Adipocyte (in vitro differentiated cells): ENCODE measurements around the gene MAGEA11.
"Not testable (repeated sequence)": the region's sequence is repeated elsewhere in the genome, so short reads cannot be mapped to it uniquely, and the experiment has no call there.

ENCODE experiments used
- DNase-seq: peaks from one replicate; pipeline ENCODE4 v3.0.0-alpha.2; 2015; ENCODE audit warnings: low read depth
- H3K27me3 ChIP-seq: replicated peaks from 2 replicates; pipeline ENCODE4 v1.7.0; 2013; ENCODE audit warnings: mild to moderate bottlenecking, low read length, moderate library complexity; ENCODE audit not compliant: control insufficient read depth, insufficient read depth
- H3K36me3 ChIP-seq: 2 replicates; pipeline ENCODE4 v1.7.0; 2013; ENCODE audit warnings: low read length, mild to moderate bottlenecking, moderate library complexity; ENCODE audit not compliant: control insufficient read depth, insufficient read depth, severe bottlenecking
- H3K4me1 ChIP-seq: 2 replicates; pipeline ENCODE4 v1.7.0; 2013; ENCODE audit warnings: mild to moderate bottlenecking, low read length, moderate library complexity; ENCODE audit not compliant: control insufficient read depth, insufficient read depth
- H3K4me3 ChIP-seq: 2 replicates; pipeline ENCODE4 v1.7.0; 2013; ENCODE audit warnings: mild to moderate bottlenecking, low read length, moderate library complexity
- H3K9ac ChIP-seq: 2 replicates; pipeline ENCODE4 v1.7.0; 2013; ENCODE audit warnings: mild to moderate bottlenecking, low read length, moderate library complexity
- H3K9me3 ChIP-seq: 2 replicates; pipeline ENCODE4 v1.7.0; 2013; ENCODE audit warnings: mild to moderate bottlenecking, low read length, moderate library complexity; ENCODE audit not compliant: control insufficient read depth

MAGEA11 gene

GRCh38 chrX:149691794-149692193 lies 20.1 kb upstream of the MAGEA11 start:
- Histone ChIP-seq H3K4me3 (no peak overlapping the region), H3K4me1 (no peaks in the 10 kb centered on the region), H3K9me3 (peaks cover 10% of the 10 kb centered on the region), H3K27me3 (peaks cover 22% of the 10 kb centered on the region), H3K9ac (no peak overlapping the region), H3K36me3 (no peaks in the 10 kb centered on the region)
- DNase-seq, result no peak

GRCh38 chrX:149692686-149693272 lies 19.1 kb upstream of the MAGEA11 start:
- H3K36me3 ChIP-seq, DNase-seq, H3K4me1 ChIP-seq, H3K4me3 ChIP-seq, H3K9ac ChIP-seq: not testable (repeated sequence)
- peaks cover 14% of the 10 kb centered on the region for H3K27me3 ChIP-seq
- H3K9me3 ChIP-seq, result peaks cover 10% of the 10 kb centered on the region

GRCh38 chrX:149699761-149700160 lies 12.1 kb upstream of the MAGEA11 start:
- Histone ChIP-seq H3K36me3 (no peaks in the 10 kb centered on the region), H3K9ac (no peak overlapping the region), H3K4me1 (no peaks in the 10 kb centered on the region), H3K9me3 (peaks cover 12% of the 10 kb centered on the region), H3K4me3 (no peak overlapping the region), H3K27me3 (no peaks in the 10 kb centered on the region)
- no peak for DNase-seq

- Histone ChIP-seq H3K4me1 (no peaks in the 10 kb centered on the region), H3K9me3 (peaks cover 8% of the 10 kb centered on the region), H3K4me3 (no peak overlapping the region), H3K36me3 (no peaks in the 10 kb centered on the region), H3K27me3 (no peaks in the 10 kb centered on the region), H3K9ac (no peak overlapping the region)
- no peak for DNase-seq
Observed at GRCh38 chrX:149704664-149705063, 7.2 kb upstream of the MAGEA11 start.

GRCh38 chrX:149707147-149707901 lies 4.5 kb upstream of the MAGEA11 start:
- Histone ChIP-seq H3K36me3 (no peaks in the 10 kb centered on the region), H3K27me3 (no peaks in the 10 kb centered on the region)

GRCh38 chrX:149712831-149713230 lies 971 bp downstream of the MAGEA11 start:
- DNase-seq, result no peak
- no peaks in the 10 kb centered on the region for H3K4me1 ChIP-seq

More at GRCh38 chrX:149707147-149707901, 4.5 kb upstream of the MAGEA11 start:
- Histone ChIP-seq H3K9me3 (peaks cover 1% of the 10 kb centered on the region), H3K4me3 (no peak overlapping the region), H3K4me1 (no peaks in the 10 kb centered on the region), H3K9ac (no peak overlapping the region)
- no peak for DNase-seq

GRCh38 chrX:149713279-149714050 lies 1.6 kb downstream of the MAGEA11 start:
- Histone ChIP-seq H3K9me3 (no peaks in the 10 kb centered on the region), H3K4me3 (no peak overlapping the region), H3K36me3 (no peaks in the 10 kb centered on the region), H3K9ac (no peak overlapping the region), H3K4me1 (no peaks in the 10 kb centered on the region), H3K27me3 (peaks cover 6% of the 10 kb centered on the region)
- DNase-seq, result no peak

More at GRCh38 chrX:149712831-149713230, 971 bp downstream of the MAGEA11 start:
- no peak overlapping the region for H3K9ac ChIP-seq
- no peaks in the 10 kb centered on the region for H3K36me3 ChIP-seq
- no peaks in the 10 kb centered on the region for H3K9me3 ChIP-seq
- H3K27me3 ChIP-seq, result peaks cover 6% of the 10 kb centered on the region
- no peak overlapping the region for H3K4me3 ChIP-seq

- Histone ChIP-seq H3K36me3 (no peaks in the 10 kb centered on the region), H3K4me3 (no peak overlapping the region), H3K9ac (no peak overlapping the region), H3K4me1 (no peaks in the 10 kb centered on the region), H3K9me3 (no peaks in the 10 kb centered on the region), H3K27me3 (peaks cover 7% of the 10 kb centered on the region)
- DNase-seq, result no peak
Observed at GRCh38 chrX:149715468-149715867, 3.6 kb downstream of the MAGEA11 start.

GRCh38 chrX:149716632-149717031 lies 4.8 kb downstream of the MAGEA11 start:
- Histone ChIP-seq H3K36me3 (no peaks in the 10 kb centered on the region), H3K4me1 (no peaks in the 10 kb centered on the region), H3K4me3 (no peak overlapping the region), H3K9ac (no peak overlapping the region), H3K9me3 (no peaks in the 10 kb centered on the region), H3K27me3 (peaks cover 11% of the 10 kb centered on the region)
- no peak for DNase-seq

- Histone ChIP-seq H3K4me1 (no peaks in the 10 kb centered on the region), H3K9me3 (no peaks in the 10 kb centered on the region)
Observed at GRCh38 chrX:149717803-149718202, 5.9 kb downstream of the MAGEA11 start.

GRCh38 chrX:149718757-149719156 lies 6.9 kb downstream of the MAGEA11 start:
- DNase-seq, result no peak
- no peaks in the 10 kb centered on the region for H3K36me3 ChIP-seq
- no peaks in the 10 kb centered on the region for H3K4me1 ChIP-seq
- H3K9ac ChIP-seq, result no peak overlapping the region
- peaks cover 11% of the 10 kb centered on the region for H3K27me3 ChIP-seq
- H3K9me3 ChIP-seq, result no peaks in the 10 kb centered on the region
- no peak overlapping the region for H3K4me3 ChIP-seq

More at GRCh38 chrX:149717803-149718202, 5.9 kb downstream of the MAGEA11 start:
- no peak for DNase-seq
- Histone ChIP-seq H3K9ac (no peak overlapping the region), H3K36me3 (no peaks in the 10 kb centered on the region), H3K4me3 (no peak overlapping the region), H3K27me3 (peaks cover 11% of the 10 kb centered on the region)
